Gastroesophageal sphincter (tissue), 4 donors: Measurements from ENCODE around the gene GRK5. TPM values are rescaled to one million over a fixed set of nuclear protein-coding genes. Genes with fewer than 3 reads are reported as not detected.

Source experiments
- ATAC-seq: fragments of 150-250 bp; one replicate; pipeline ENCODE4 v1.9.1; 2016; ENCODE audit warnings: mild to moderate bottlenecking, moderate library complexity
- H3K27ac ChIP-seq, 4 donors: fragments of 200-600 bp; sonication (generic) in 3 of 4; 1 replicate in 3 of 4; 2 replicates in 1 of 4; pipeline ENCODE4 v1.5.1; 2016 to 2019
- H3K27me3 ChIP-seq: fragments of 200-600 bp; sonication (generic); one replicate; pipeline ENCODE4 v1.5.1; 2019
- H3K36me3 ChIP-seq, 2 donors: fragments of 200-600 bp; sonication (generic); one replicate each; pipeline ENCODE4 v1.5.1; 2019; ENCODE audit warnings: control low read depth in 1 of 2
- H3K4me1 ChIP-seq, 3 donors: fragments of 200-600 bp; sonication (generic); 1 replicate in 2 of 3; 2 replicates in 1 of 3; pipeline ENCODE4 v1.5.1; 2016 to 2019; ENCODE audit warnings: control low read depth in 2 of 3
- H3K4me3 ChIP-seq, 2 donors: fragments of 200-600 bp; sonication (generic); one replicate each; pipeline ENCODE4 v1.5.1; 2019; ENCODE audit warnings: mild to moderate bottlenecking in 1 of 2, moderate library complexity in 1 of 2
- H3K9me3 ChIP-seq, 3 donors: fragments of 200-600 bp; sonication (generic); one replicate each; pipeline ENCODE4 v1.5.1; 2017 to 2019; ENCODE audit warnings: control low read depth in 2 of 3
- EP300 ChIP-seq: sonication (generic); formaldehyde crosslinking; IDR thresholded peaks from one replicate; pipeline ENCODE4 v1.6.1; 2017; ENCODE audit warnings: antibody characterized with exemption, mild to moderate bottlenecking
- POLR2A ChIP-seq, 2 donors: fragments of 450-650 bp; IDR thresholded peaks; one replicate each; pipeline ENCODE4 v1.6.1; 2017; ENCODE audit warnings: antibody characterized with exemption in 2 of 2, mild to moderate bottlenecking in 2 of 2, moderate library complexity in 1 of 2
- POLR2AphosphoS5 ChIP-seq: sonication (generic); formaldehyde crosslinking; IDR thresholded peaks from one replicate; pipeline ENCODE4 v1.6.1; 2017; ENCODE audit warnings: antibody characterized with exemption
- WGBS, 2 donors: methylation state at CpG; one replicate each; pipeline ENCODE4 v1.1.5; 2018; ENCODE audit warnings: low coverage in 1 of 2; 5-methylcytosine and 5-hydroxymethylcytosine counted together
- total RNA-seq, 4 donors: library from RNA; depleted of rRNA; stranded (reverse); fragments of >200 nt; gene quantifications; one replicate each; pipeline ENCODE4 v1.1.0, GENCODE V29; 2016
- TF ChIP-seq, protein P1 (sequence below), 4 experiments: fragments of 200-600 bp in 2 of 4; fragments of 450-650 bp in 2 of 4; sonication (generic) in 1 of 4; IDR thresholded peaks; one replicate each; pipeline ENCODE4 v1.5.1; 2017 to 2019; ENCODE audit warnings: antibody characterized with exemption in 4 of 4, mild to moderate bottlenecking in 2 of 4, moderate library complexity in 2 of 4

Gene GRK5
- total RNA-seq, 4 donors from 2014 or later: 28.8 to 71.6 (median 47.7) TPM

- ATAC-seq: no peak
- peak overlapping the region in 3 of 4 donors; percentile 6 to 66 (median 38) for H3K27ac ChIP-seq
These were observed 198.8 kb downstream of the GRK5 start for GRCh38 chr10:119406137-119406536.

GRCh38 chr10:119406601-119407253, 199.4 kb downstream of the GRK5 start:
- H3K4me1 ChIP-seq: peaks cover 0 to 49% (median 24%) of the 10 kb centered on the region in 3 donors
- H3K27me3 ChIP-seq: no peaks in the 10 kb centered on the region
- WGBS, 2 donors: 85 to 100% methylated on average over 2 to 4 of the region's 7 CpGs
- H3K27ac ChIP-seq: peak overlapping the region in 3 of 4 donors; percentile 6 to 66 (median 38)
- H3K4me3 ChIP-seq: no peak overlapping the region
- ATAC-seq: no peak
- TF ChIP-seq, protein P1, sequence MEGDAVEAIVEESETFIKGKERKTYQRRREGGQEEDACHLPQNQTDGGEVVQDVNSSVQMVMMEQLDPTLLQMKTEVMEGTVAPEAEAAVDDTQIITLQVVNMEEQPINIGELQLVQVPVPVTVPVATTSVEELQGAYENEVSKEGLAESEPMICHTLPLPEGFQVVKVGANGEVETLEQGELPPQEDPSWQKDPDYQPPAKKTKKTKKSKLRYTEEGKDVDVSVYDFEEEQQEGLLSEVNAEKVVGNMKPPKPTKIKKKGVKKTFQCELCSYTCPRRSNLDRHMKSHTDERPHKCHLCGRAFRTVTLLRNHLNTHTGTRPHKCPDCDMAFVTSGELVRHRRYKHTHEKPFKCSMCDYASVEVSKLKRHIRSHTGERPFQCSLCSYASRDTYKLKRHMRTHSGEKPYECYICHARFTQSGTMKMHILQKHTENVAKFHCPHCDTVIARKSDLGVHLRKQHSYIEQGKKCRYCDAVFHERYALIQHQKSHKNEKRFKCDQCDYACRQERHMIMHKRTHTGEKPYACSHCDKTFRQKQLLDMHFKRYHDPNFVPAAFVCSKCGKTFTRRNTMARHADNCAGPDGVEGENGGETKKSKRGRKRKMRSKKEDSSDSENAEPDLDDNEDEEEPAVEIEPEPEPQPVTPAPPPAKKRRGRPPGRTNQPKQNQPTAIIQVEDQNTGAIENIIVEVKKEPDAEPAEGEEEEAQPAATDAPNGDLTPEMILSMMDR (IDR thresholded peaks at IDR 0.05): no peak
- TF ChIP-seq EP300: no peak
- TF ChIP-seq POLR2A (IDR thresholded peaks at IDR 0.05): no peak
- TF ChIP-seq POLR2AphosphoS5: no peak
- no peaks in the 10 kb centered on the region for H3K9me3 ChIP-seq
- H3K36me3 ChIP-seq: no peaks in the 10 kb centered on the region

More at GRCh38 chr10:119406137-119406536, 198.8 kb downstream of the GRK5 start:
- 75 to 100% methylated on average over 1 to 3 of the region's 3 CpGs for WGBS, 2 donors
- no peak for TF ChIP-seq POLR2A (IDR thresholded peaks at IDR 0.05)
- no peak for TF ChIP-seq POLR2AphosphoS5
- no peak for TF ChIP-seq EP300
- TF ChIP-seq, protein P1 (IDR thresholded peaks at IDR 0.05): no peak
- H3K27me3 ChIP-seq: no peaks in the 10 kb centered on the region
- H3K4me3 ChIP-seq: no peak overlapping the region
- H3K9me3 ChIP-seq: no peaks in the 10 kb centered on the region
- peaks cover 0 to 54% (median 29%) of the 10 kb centered on the region in 3 donors for H3K4me1 ChIP-seq
- no peaks in the 10 kb centered on the region for H3K36me3 ChIP-seq

- no peaks in the 10 kb centered on the region for H3K36me3 ChIP-seq
- no peak for ATAC-seq
- 74 to 96% methylated on average over 3 to 4 of the region's 5 CpGs for WGBS, 2 donors
- H3K4me1 ChIP-seq: peaks cover 0 to 49% (median 25%) of the 10 kb centered on the region in 3 donors
- TF ChIP-seq EP300 (no peak), POLR2A (IDR thresholded peaks at IDR 0.05) (no peak), POLR2AphosphoS5 (no peak)
- TF ChIP-seq, protein P1 (IDR thresholded peaks at IDR 0.05): no peak
- peak overlapping the region in 3 of 4 donors; percentile 6 to 66 (median 38) for H3K27ac ChIP-seq
- H3K9me3 ChIP-seq: no peaks in the 10 kb centered on the region
- no peak overlapping the region for H3K4me3 ChIP-seq
- H3K27me3 ChIP-seq: no peaks in the 10 kb centered on the region
These were observed 199.9 kb downstream of the GRK5 start for GRCh38 chr10:119407254-119407777.

DNA sequence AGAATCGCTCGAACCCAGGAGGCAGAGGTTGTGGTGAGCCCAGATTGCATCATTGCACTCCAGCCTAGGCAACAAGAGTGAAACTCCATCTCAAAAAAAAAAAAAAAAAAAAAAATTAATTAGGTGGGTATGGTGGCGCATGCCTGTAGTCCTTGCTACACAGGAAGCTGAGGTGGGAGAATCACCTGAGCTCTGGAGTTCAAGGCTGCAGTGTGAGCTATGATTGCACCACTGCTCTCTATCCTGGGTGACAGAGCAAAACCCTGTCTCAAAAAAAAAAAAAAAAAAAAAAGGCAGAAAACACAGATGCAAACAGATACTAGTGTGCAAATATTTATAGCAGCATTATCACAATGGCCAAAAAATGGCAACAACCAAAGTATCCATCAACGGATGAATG, 200.7 kb downstream of the GRK5 start:
- peak overlapping the region in 2 of 4 donors; percentile 66 to 73 for H3K27ac ChIP-seq
- no peak for ATAC-seq
- TF ChIP-seq EP300 (no peak), POLR2A (IDR thresholded peaks at IDR 0.05) (no peak), POLR2AphosphoS5 (no peak)
- TF ChIP-seq, protein P1 (IDR thresholded peaks at IDR 0.05): no peak
- H3K36me3 ChIP-seq: no peaks in the 10 kb centered on the region
- 83 to 89% methylated on average over 2 to 4 of the region's 4 CpGs for WGBS, 2 donors
- H3K9me3 ChIP-seq: no peaks in the 10 kb centered on the region
- H3K4me3 ChIP-seq: no peak overlapping the region
- peaks cover 0 to 54% (median 29%) of the 10 kb centered on the region in 3 donors for H3K4me1 ChIP-seq
- H3K27me3 ChIP-seq: no peaks in the 10 kb centered on the region

DNA sequence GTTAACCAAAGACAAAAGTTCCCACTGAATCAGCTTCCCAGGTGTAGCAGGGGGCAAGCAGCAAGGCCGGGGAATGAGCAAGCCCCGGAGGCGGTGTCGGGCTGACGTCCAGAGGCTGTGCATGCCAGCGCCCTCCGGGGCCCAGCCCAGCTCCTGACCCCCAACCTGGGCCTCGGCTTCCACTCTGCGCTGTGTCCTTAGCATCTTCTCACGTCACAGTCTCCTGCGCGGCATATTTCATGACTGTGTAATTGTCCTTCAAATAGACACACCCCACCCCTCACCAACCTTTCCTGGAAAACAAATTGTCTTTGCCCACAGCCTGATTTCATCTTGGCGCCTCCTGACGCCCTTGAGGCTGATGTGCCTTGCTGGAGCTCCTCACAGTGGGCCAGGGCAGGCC, 201.6 kb downstream of the GRK5 start:
- ATAC-seq: peak; percentile 7
- Histone ChIP-seq H3K27me3 (no peaks in the 10 kb centered on the region), H3K4me1 (peaks cover 0 to 63% (median 37%) of the 10 kb centered on the region in 3 donors), H3K27ac (peak overlapping the region in 3 of 4 donors; percentile 66 to 75 (median 73)), H3K9me3 (no peaks in the 10 kb centered on the region), H3K36me3 (no peaks in the 10 kb centered on the region), H3K4me3 (no peak overlapping the region)
- 69 to 77% methylated on average over 3 to 7 of the region's 14 CpGs for WGBS, 2 donors
- no peak for TF ChIP-seq EP300
